SK-N-SH (cell line): ENCODE results near the gene PSPN. TPM values are rescaled to one million over a fixed set of nuclear protein-coding genes. Genes with fewer than 3 reads are reported as not detected.

Experiments
- CTCF ChIA-PET: fragments of 300-600, 350-600 bp; formaldehyde crosslinking; extraction: SDS; loops from one replicate; lab custom pipeline; 2021; lab: Yijun Ruan, JAX
- POLR2A ChIA-PET: fragments of 350-600 bp; sonication (Branson Sonifier 250); formaldehyde crosslinking; extraction: SDS; loops from one replicate; lab custom pipeline; 2020; ENCODE audit warnings: antibody characterized with exemption, inconsistent platforms; lab: Yijun Ruan, JAX
- DNase-seq: peaks from one replicate; pipeline ENCODE4 v3.0.0; 2012
- H2AFZ ChIP-seq: fragments of 200-600 bp; sonication (generic); 2 replicates; pipeline ENCODE4 v1.8.1; 2016; ENCODE audit warnings: antibody characterized with exemption, mild to moderate bottlenecking, low read depth
- H3F3A ChIP-seq: fragments of 200-600 bp; sonication (generic); replicated peaks from 2 replicates; pipeline ENCODE3; 2016; ENCODE audit warnings: antibody characterized with exemption, mild to moderate bottlenecking; ENCODE audit not compliant: insufficient read depth
- H3K27ac ChIP-seq, 2 experiments: fragments of 200-500 bp in 1 of 2; fragments of 200-600 bp in 1 of 2; sonication (Bioruptor generic) in 1 of 2; sonication (generic), shearing (Covaris generic) in 1 of 2; 2 replicates each; pipeline versions ENCODE4 v1.5.1 to v1.6.1; 2014 to 2016; ENCODE audit warnings: low read depth in 2 of 2, inconsistent platforms in 1 of 2, low read length in 1 of 2, mild to moderate bottlenecking in 1 of 2, mixed read lengths in 1 of 2
- H3K27me3 ChIP-seq: fragments of 200-600 bp; sonication (generic), shearing (Covaris generic); 2 replicates; pipeline ENCODE4 v1.6.1; 2016; ENCODE audit warnings: mixed run types; ENCODE audit not compliant: insufficient read depth
- H3K36me3 ChIP-seq, 2 experiments: fragments of 200-500 bp in 1 of 2; fragments of 200-600 bp in 1 of 2; sonication (Bioruptor generic) in 1 of 2; sonication (generic) in 1 of 2; replicated peaks in 1 of 2; 2 replicates each; pipeline versions ENCODE3 to v1.5.1; 2014 to 2016; ENCODE audit warnings: low read length in 1 of 2, mild to moderate bottlenecking in 1 of 2; ENCODE audit not compliant: insufficient read depth in 2 of 2, control insufficient read depth in 1 of 2
- H3K4me1 ChIP-seq, 2 experiments: fragments of 200-500 bp in 1 of 2; fragments of 200-600 bp in 1 of 2; sonication (Bioruptor generic) in 1 of 2; sonication (generic), shearing (Covaris generic) in 1 of 2; 2 replicates each; pipeline versions ENCODE4 v1.5.1 to v1.6.1; 2014 to 2016; ENCODE audit warnings: low read depth in 1 of 2, low read length in 1 of 2, mixed run types in 1 of 2; ENCODE audit not compliant: insufficient read depth in 2 of 2, control insufficient read depth in 1 of 2
- H3K4me2 ChIP-seq: fragments of 200-600 bp; sonication (generic), shearing (Covaris generic); 2 replicates; pipeline ENCODE4 v1.6.1; 2017; ENCODE audit warnings: mixed run types
- H3K4me3 ChIP-seq, 2 experiments: fragments of 200-500 bp in 1 of 2; fragments of 200-600 bp in 1 of 2; sonication (Bioruptor generic) in 1 of 2; sonication (generic), shearing (Covaris generic) in 1 of 2; 2 replicates each; pipeline versions ENCODE4 v1.5.1 to v1.8.1; 2014 to 2016; ENCODE audit warnings: low read depth in 2 of 2, inconsistent platforms in 1 of 2, low read length in 1 of 2, mild to moderate bottlenecking in 1 of 2, mixed read lengths in 1 of 2, moderate library complexity in 1 of 2
- H3K79me2 ChIP-seq: fragments of 200-600 bp; sonication (generic); 2 replicates; pipeline ENCODE4 v1.8.1; 2017; ENCODE audit warnings: mild to moderate bottlenecking; ENCODE audit not compliant: insufficient read depth
- H3K9ac ChIP-seq: fragments of 200-600 bp; sonication (generic); 2 replicates; pipeline ENCODE4 v1.6.1; 2017; ENCODE audit warnings: mixed run types
- H3K9me2 ChIP-seq: fragments of 200-600 bp; sonication (generic); 2 replicates; pipeline ENCODE4 v1.6.1; 2017; ENCODE audit warnings: mixed run types
- H3K9me3 ChIP-seq: fragments of 200-600 bp; sonication (generic); 2 replicates; pipeline ENCODE4 v1.6.1; 2017; ENCODE audit warnings: mixed run types, mild to moderate bottlenecking, moderate library complexity
- H4K20me1 ChIP-seq: fragments of 200-600 bp; sonication (generic); 2 replicates; pipeline ENCODE4 v1.6.1; 2017; ENCODE audit warnings: mild to moderate bottlenecking, mixed run types; ENCODE audit not compliant: insufficient read depth
- EP300 ChIP-seq, 2 experiments: IDR thresholded peaks; 2 replicates each; pipeline versions ENCODE4 v1.4.0 to v1.6.1; 2012; ENCODE audit warnings: borderline replicate concordance in 1 of 2, low read depth in 1 of 2, low read length in 1 of 2
- EZH2phosphoT487 ChIP-seq: fragments of 200-600 bp; sonication (generic); IDR thresholded peaks from 2 replicates; pipeline ENCODE4 v1.6.1; 2017; ENCODE audit warnings: low read depth, mixed run types, mild to moderate bottlenecking, antibody characterized with exemption, moderate library complexity, borderline replicate concordance
- FOSL2 ChIP-seq: IDR thresholded peaks from 2 replicates; pipeline ENCODE4 v1.4.0; 2012; ENCODE audit warnings: low read depth, mild to moderate bottlenecking, moderate library complexity, borderline replicate concordance
- GATA2 ChIP-seq: sonication (generic); formaldehyde crosslinking; IDR thresholded peaks from 2 replicates; pipeline ENCODE4 v1.5.0; 2020; ENCODE audit warnings: mild to moderate bottlenecking, missing genetic modification reagents
- IRF3 ChIP-seq: fragments of 150-350 bp; IDR thresholded peaks from 2 replicates; pipeline ENCODE4 v1.6.1; 2016; ENCODE audit warnings: mild to moderate bottlenecking, low read depth, low read length
- JUND ChIP-seq: IDR thresholded peaks from 2 replicates; pipeline ENCODE4 v1.4.0; 2012
- MXI1 ChIP-seq: IDR thresholded peaks from 2 replicates; pipeline ENCODE4 v1.6.1; 2012; ENCODE audit warnings: mild to moderate bottlenecking, low read depth, low read length, improper control_type of control experiment
- NFIC ChIP-seq: IDR thresholded peaks from 2 replicates; pipeline ENCODE4 v1.4.0; 2012; ENCODE audit warnings: borderline replicate concordance
- NRF1 ChIP-seq: IDR thresholded peaks from 2 replicates; pipeline ENCODE4 v1.6.1; 2012; ENCODE audit warnings: low read depth, mild to moderate bottlenecking, low read length
- PBX3 ChIP-seq: IDR thresholded peaks from 2 replicates; pipeline ENCODE4; 2012
- POLR2AphosphoS5 ChIP-seq: IDR thresholded peaks from 2 replicates; pipeline ENCODE4 v1.6.1; 2012; ENCODE audit warnings: low read depth, low read length
- RCOR1 ChIP-seq: fragments of 150-350 bp; IDR thresholded peaks from 2 replicates; pipeline ENCODE4 v1.6.1; 2017; ENCODE audit warnings: antibody characterized with exemption, low read length
- RFX5 ChIP-seq: IDR thresholded peaks from 2 replicates; pipeline ENCODE4 v1.6.1; 2012; ENCODE audit warnings: mild to moderate bottlenecking, improper control_type of control experiment, low read length
- SIN3A ChIP-seq: IDR thresholded peaks from 2 replicates; pipeline ENCODE4 v1.6.1; 2012; ENCODE audit warnings: low read depth, mild to moderate bottlenecking, low read length, moderate library complexity, borderline replicate concordance
- TAF1 ChIP-seq: IDR thresholded peaks from 2 replicates; pipeline ENCODE4 v1.6.1; 2012; ENCODE audit warnings: low read depth, mild to moderate bottlenecking, low read length, moderate library complexity, borderline replicate concordance
- TCF12 ChIP-seq: IDR thresholded peaks from 2 replicates; pipeline ENCODE4 v1.4.0; 2012
- TEAD4 ChIP-seq: IDR thresholded peaks from 2 replicates; pipeline ENCODE4 v1.4.0; 2012; ENCODE audit warnings: mild to moderate bottlenecking, borderline replicate concordance; ENCODE audit not compliant: insufficient read depth
- USF2 ChIP-seq: fragments of 150-350 bp; IDR thresholded peaks from 2 replicates; pipeline ENCODE4 v1.6.1; 2017; ENCODE audit warnings: antibody characterized with exemption, low read length, low read depth, borderline replicate concordance
- YY1 ChIP-seq: IDR thresholded peaks from 2 replicates; pipeline ENCODE4 v1.4.0; 2012; ENCODE audit warnings: low read depth, mild to moderate bottlenecking
- WGBS: methylation state at CpG from one replicate; pipeline ENCODE4 v1.1.6; 2017; ENCODE audit warnings: low lambda C conversion rate; 5-methylcytosine and 5-hydroxymethylcytosine counted together
- polyA plus RNA-seq, 3 experiments: library from polyadenylated mRNA; depleted of rRNA; stranded (reverse); fragments of >200 nt; gene quantifications; 2 replicates each; pipeline ENCODE4 v1.2.3, GENCODE V29; 2012

Gene PSPN
- polyA plus RNA-seq, 1 of the 3 experiments (the other 2 are of a cell fraction) = 0.59 TPM

- 85% methylated on average over 11 of the region's 12 CpGs for WGBS
- no peak overlapping the region for H3K9ac ChIP-seq
- no peak for DNase-seq
Observed at GRCh38 chr19:6396305-6396704, 20.6 kb upstream of the PSPN start.

More at GRCh38 chr19:6396305-6396704, 20.6 kb upstream of the PSPN start:
- Histone ChIP-seq H3F3A (no peaks in the 10 kb centered on the region), H3K36me3 (peaks cover 3 to 5% of the 10 kb centered on the region in 2 experiments), H3K9me3 (no peaks in the 10 kb centered on the region), H3K79me2 (peaks cover 17% of the 10 kb centered on the region)
- TF ChIP-seq FOSL2 (no peak), EP300 (IDR thresholded peaks at IDR 0.05; ENCODE audit: borderline replicate concordance in 1 of 2, low read depth in 1 of 2, low read length in 1 of 2) (no peak), MXI1 (no peak), NRF1 (no peak), USF2 (no peak), NFIC (no peak), JUND (no peak), SIN3A (no peak), GATA2 (CRISPR knock-in tag) (no peak), TAF1 (no peak), POLR2AphosphoS5 (no peak), EZH2phosphoT487 (no peak), RCOR1 (no peak), TCF12 (no peak), PBX3 (no peak), IRF3 (no peak), TEAD4 (no peak), RFX5 (no peak), YY1 (no peak)
- TF ChIP-seq, all 33 proteins: peak for 0
- peaks cover 5 to 11% of the 10 kb centered on the region in 2 experiments; a peak in 2 of 4 replicates for H3K4me1 ChIP-seq
- H2AFZ ChIP-seq = no peak overlapping the region
- ChIA-PET CTCF (interaction anchor here (0.6 kb wide), 1 partner anchor 36 kb away, joined by 3 read pairs; no protein-coding TSS in a partner anchor), POLR2A (no interaction called here)
- H3K27ac ChIP-seq = no peak overlapping the region
- no peaks in the 10 kb centered on the region for H3K9me2 ChIP-seq
- H3K27me3 ChIP-seq = no peaks in the 10 kb centered on the region
- H3K4me2 ChIP-seq = no peak overlapping the region
- no peaks in the 10 kb centered on the region for H4K20me1 ChIP-seq
- H3K4me3 ChIP-seq = no peak overlapping the region
